Measurements from ENCODE around the gene LDAH. TPM values are rescaled to one million over a fixed set of nuclear protein-coding genes. Genes with fewer than 3 reads are reported as not detected.

Gene LDAH
- total and polyA plus RNA-seq, 2 donors (not counting 3 experiments of a cell fraction or from before 2014, with no cell fraction given): 12.3 to 24.0 TPM

- POLR2A ChIA-PET: no interaction called here
- no peak for TF ChIP-seq CTCF (IDR thresholded peaks at IDR 0.05; ENCODE audit: extremely low read depth in 1 of 2, insufficient read depth in 1 of 2, low read depth in 1 of 2, low read length in 2 of 2)
- no peak for TF ChIP-seq POLR2AphosphoS5 (IDR thresholded peaks at IDR 0.05; ENCODE audit: insufficient read depth, low read depth, low read length)
- TF ChIP-seq JUN (IDR thresholded peaks at IDR 0.05; ENCODE audit: borderline replicate concordance, insufficient read depth, insufficient read length, low read depth): no peak
- no peak for FAIRE-seq
- intact Hi-C loops (cut with micrococcal nuclease) (no loop called here), dilution Hi-C loops (cut with MboI; ENCODE audit: extremely low pct_ligation_motif_present, low sequenced_read_pairs) (no loop called here)
- H3K79me2 ChIP-seq (ENCODE audit: control insufficient read depth, insufficient read depth, low read length): no peaks in the 10 kb centered on the region
- H4K20me1 ChIP-seq (replicated peaks; ENCODE audit: control insufficient read depth, extremely low read depth, insufficient read depth, low read length): no peaks in the 10 kb centered on the region
- no peak overlapping the region for H2AFZ ChIP-seq (ENCODE audit: low read depth, low read length)
- H3K4me1 ChIP-seq (ENCODE audit: control insufficient read depth, extremely low read depth, insufficient read depth, low read length): no peaks in the 10 kb centered on the region
- no peak overlapping the region for H3K4me3 ChIP-seq (replicated peaks in 1 of 3; ENCODE audit: insufficient read depth in 1 of 3, low read depth in 1 of 3, low read length in 3 of 3)
- H3K27me3 ChIP-seq (ENCODE audit: control insufficient read depth in 2 of 2, insufficient read depth in 2 of 2, low read length in 2 of 2): no peaks in the 10 kb centered on the region
- H3K9ac ChIP-seq (replicated peaks; ENCODE audit: extremely low read depth, insufficient read depth, low read length): no peak overlapping the region
- no peak for DNase-seq (ENCODE audit: low read depth, low spot score)
- H3K4me2 ChIP-seq (ENCODE audit: insufficient read depth, low read length): no peak overlapping the region
- H3K36me3 ChIP-seq (ENCODE audit: control insufficient read depth in 2 of 2, extremely low read depth in 1 of 2, insufficient read depth in 2 of 2, low read length in 2 of 2): peaks cover 0 to 5% of the 10 kb centered on the region in 2 experiments
- CTCF ChIA-PET: interaction anchor here (0.8 to 3.7 kb wide), 3 partner anchors 10 to 105 kb away, joined by 3 to 18 read pairs (median 3); no protein-coding TSS in a partner anchor
- no peak overlapping the region for H3K27ac ChIP-seq (ENCODE audit: insufficient read depth, low read depth, low read length)
- H3K9me3 ChIP-seq (replicated peaks; ENCODE audit: control insufficient read depth, insufficient read depth, low read length): no peaks in the 10 kb centered on the region
- BruUV-seq (replicated peaks): no TSS peak
- H3K9me1 ChIP-seq (replicated peaks; ENCODE audit: control insufficient read depth, extremely low read depth, insufficient read depth, low read length): no peaks in the 10 kb centered on the region
Observed at GRCh38 chr2:20766798-20767644, 55.9 kb downstream of the LDAH start.

GRCh38 chr2:20766213-20766612 is 56.7 kb downstream of the LDAH start:
- BruUV-seq (replicated peaks): no TSS peak
- FAIRE-seq (no peak), DNase-seq (ENCODE audit: low read depth, low spot score) (no peak)
- no peak overlapping the region for H3K4me2 ChIP-seq (ENCODE audit: insufficient read depth, low read length)
- no peaks in the 10 kb centered on the region for H3K27me3 ChIP-seq (ENCODE audit: control insufficient read depth in 2 of 2, insufficient read depth in 2 of 2, low read length in 2 of 2)
- H3K9ac ChIP-seq (replicated peaks; ENCODE audit: extremely low read depth, insufficient read depth, low read length): no peak overlapping the region
- TF ChIP-seq POLR2AphosphoS5 (IDR thresholded peaks at IDR 0.05; ENCODE audit: insufficient read depth, low read depth, low read length) (no peak), MYC (IDR thresholded peaks at IDR 0.05; ENCODE audit: low read depth, low read length) (no peak), FOS (IDR thresholded peaks at IDR 0.05; ENCODE audit: borderline replicate concordance, insufficient read depth, low read length) (no peak), MAX (IDR thresholded peaks at IDR 0.05; ENCODE audit: insufficient read depth, insufficient read length) (no peak), JUN (IDR thresholded peaks at IDR 0.05; ENCODE audit: borderline replicate concordance, insufficient read depth, insufficient read length, low read depth) (no peak), CTCF (IDR thresholded peaks at IDR 0.05; ENCODE audit: extremely low read depth in 1 of 2, insufficient read depth in 1 of 2, low read depth in 1 of 2, low read length in 2 of 2) (no peak), GATA2 (IDR thresholded peaks at IDR 0.05; ENCODE audit: insufficient read depth, insufficient read length, low read depth, low read length) (no peak), EZH2 (IDR thresholded peaks at IDR 0.05; ENCODE audit: borderline replicate concordance, low read depth, low read length, severe bottlenecking) (no peak)
- H3K4me3 ChIP-seq (replicated peaks in 1 of 3; ENCODE audit: insufficient read depth in 1 of 3, low read depth in 1 of 3, low read length in 3 of 3): no peak overlapping the region
- no peaks in the 10 kb centered on the region for H3K79me2 ChIP-seq (ENCODE audit: control insufficient read depth, insufficient read depth, low read length)
- POLR2A ChIA-PET: no interaction called here
- CTCF ChIA-PET: interaction anchor here (1.1 to 3.7 kb wide), 2 partner anchors 15 to 16 kb away, joined by 3 to 18 read pairs; no protein-coding TSS in a partner anchor
- H3K4me1 ChIP-seq (ENCODE audit: control insufficient read depth, extremely low read depth, insufficient read depth, low read length): no peaks in the 10 kb centered on the region
- dilution Hi-C loops (cut with MboI; ENCODE audit: extremely low pct_ligation_motif_present, low sequenced_read_pairs): no loop called here
- intact Hi-C loops (cut with micrococcal nuclease): no loop called here
- H3K9me1 ChIP-seq (replicated peaks; ENCODE audit: control insufficient read depth, extremely low read depth, insufficient read depth, low read length): no peaks in the 10 kb centered on the region
- H3K27ac ChIP-seq (ENCODE audit: insufficient read depth, low read depth, low read length): no peak overlapping the region
- H3K9me3 ChIP-seq (replicated peaks; ENCODE audit: control insufficient read depth, insufficient read depth, low read length): no peaks in the 10 kb centered on the region
- no peaks in the 10 kb centered on the region for H4K20me1 ChIP-seq (replicated peaks; ENCODE audit: control insufficient read depth, extremely low read depth, insufficient read depth, low read length)
- H2AFZ ChIP-seq (ENCODE audit: low read depth, low read length): no peak overlapping the region
- H3K36me3 ChIP-seq (ENCODE audit: control insufficient read depth in 2 of 2, extremely low read depth in 1 of 2, insufficient read depth in 2 of 2, low read length in 2 of 2): peaks cover 0 to 5% of the 10 kb centered on the region in 2 experiments

Measured in endothelial cell of umbilical vein (primary cell).